Ovary (tissue), 9 donors: ENCODE results near the gene EEF2KMT. TPM values are rescaled to one million over a fixed set of nuclear protein-coding genes. Genes with fewer than 3 reads are reported as not detected.
"Not testable (repeated sequence)": the region's sequence is repeated elsewhere in the genome, so short reads cannot be mapped to it uniquely, and the experiment has no call there.

Experiments
- DNase-seq, 5 donors: peaks; one replicate each; pipeline ENCODE4 v3.0.0-alpha.2; 2019 to 2020
- H3K27ac ChIP-seq, 2 donors: fragments of 200-600 bp; one replicate each; pipeline versions ENCODE4 v1.5.1 to v1.8.0; 2019 to 2022
- H3K27me3 ChIP-seq: fragments of 200-600 bp; one replicate; pipeline ENCODE4 v1.8.0; 2022
- H3K36me3 ChIP-seq: fragments of 200-600 bp; sonication (generic); one replicate; pipeline ENCODE4 v1.5.1; 2019
- H3K4me1 ChIP-seq: one replicate; pipeline ENCODE4 v1.8.1; 2013; ENCODE audit warnings: mild to moderate bottlenecking, moderate library complexity; ENCODE audit not compliant: insufficient read depth
- H3K4me3 ChIP-seq: fragments of 200-600 bp; sonication (generic); one replicate; pipeline ENCODE4 v1.5.1; 2017
- H3K9me3 ChIP-seq, 2 donors: fragments of 200-600 bp in 1 of 2; sonication (generic) in 1 of 2; one replicate each; pipeline versions ENCODE4 v1.5.1 to v1.8.1; 2013 to 2019; ENCODE audit warnings: mild to moderate bottlenecking in 1 of 2, moderate library complexity in 1 of 2
- CTCF ChIP-seq, 3 donors: fragments of 450-650 bp in 2 of 3; fragments of 200-600 bp in 1 of 3; IDR thresholded peaks; one replicate each; pipeline versions ENCODE4 v1.5.1 to v1.8.0; 2016 to 2022; ENCODE audit warnings: antibody characterized with exemption in 3 of 3, mild to moderate bottlenecking in 1 of 3
- EP300 ChIP-seq: sonication (generic); formaldehyde crosslinking; IDR thresholded peaks from one replicate; pipeline ENCODE4 v1.6.1; 2017; ENCODE audit warnings: antibody characterized with exemption
- POLR2A ChIP-seq: fragments of 450-650 bp; IDR thresholded peaks from one replicate; pipeline ENCODE4 v1.6.1; 2017; ENCODE audit warnings: antibody characterized with exemption, mild to moderate bottlenecking, moderate library complexity
- WGBS, 3 donors: extraction: QIAGEN DNeasy Blood & Tissue Kit in 1 of 3; methylation state at CpG; one replicate each; pipeline versions ENCODE4 v1.1.5 to v1.1.7; 2013 to 2017; 5-methylcytosine and 5-hydroxymethylcytosine counted together
- intact Hi-C, 4 donors: fragments of 100-400 bp; cut with DNase I; formaldehyde crosslinking; loops; one replicate each; pipeline versions ENCODE4 v1.11.0 to v1.15.1; 2022 to 2023
- polyA plus RNA-seq, 2 donors: library from polyadenylated mRNA; stranded (reverse); fragments of 200-250 nt in 1 of 2; fragments of 350-450 nt in 1 of 2; fragmentation: Illumina TruSeq in 1 of 2; extraction: RNeasy Lipid Tissue Mini Kit (QIAGEN cat#74804) in 1 of 2; gene quantifications; one replicate each; pipeline ENCODE4 v1.2.3, GENCODE V29; 2013 to 2014
- total RNA-seq, 7 donors: library from RNA; depleted of rRNA in 2 of 7; stranded (reverse); fragments of >200 nt in 2 of 7; fragmentation: NEBNext Ultra II Directional in 3 of 7; extraction: Animal tissue kit (Norgen Biotek cat#: 25700) in 3 of 7; gene quantifications; one replicate each; pipeline versions ENCODE4 v1.1.0 to v1.2.4, GENCODE V29; 2016 to 2023
- donor health status: DM: no; HTN: no; CAD: no; lungs with moderate emphysema.
- donor health status: DM: no; HTN: no; CAD: no.
- donor health status: Bipolar disorder and iron deficiency.
- donor health status: DM: yes; HTN: yes; CAD: no.
- donor health status: DM: no; HTN: no; CAD: no.
- donor health status: DM: yes; HTN: yes; CAD: no.

Gene EEF2KMT
- total and polyA plus RNA-seq, 9 donors, result 2.1 to 18.6 (median 9.3) TPM

- H3K27ac ChIP-seq, H3K36me3 ChIP-seq, H3K27me3 ChIP-seq, H3K4me1 ChIP-seq, H3K9me3 ChIP-seq, H3K4me3 ChIP-seq, intact Hi-C loops: not testable (repeated sequence)
- TF ChIP-seq CTCF (IDR thresholded peaks at IDR 0.05), result peak in 2 of 3 donors; percentile 14 to 16
- WGBS, 3 donors, result 64 to 65% (median 64%) methylated on average over 10 of the region's 10 CpGs
- peak in 1 of 5 donors; percentile 45 for DNase-seq
These were observed 12.8 kb downstream of the EEF2KMT start for GRCh38 chr16:5084802-5085201.

- H3K27ac ChIP-seq, H3K27me3 ChIP-seq, H3K4me1 ChIP-seq, DNase-seq, H3K9me3 ChIP-seq, H3K4me3 ChIP-seq, H3K36me3 ChIP-seq, intact Hi-C loops: not testable (repeated sequence)
- WGBS, 3 donors, result 81 to 84% (median 82%) methylated on average over 11 of the region's 11 CpGs
These were observed 13.4 kb downstream of the EEF2KMT start for GRCh38 chr16:5084099-5084731.

- DNase-seq, H3K4me1 ChIP-seq, H3K9me3 ChIP-seq, H3K4me3 ChIP-seq, H3K27ac ChIP-seq, intact Hi-C loops, H3K27me3 ChIP-seq, H3K36me3 ChIP-seq: not testable (repeated sequence)
- 80 to 87% (median 82%) methylated on average over 9 of the region's 9 CpGs for WGBS, 3 donors
These were observed 13.9 kb downstream of the EEF2KMT start for GRCh38 chr16:5083646-5084045.

GRCh38 chr16:5080996-5081395, 16.6 kb downstream of the EEF2KMT start:
- 80 to 93% (median 82%) methylated on average over 8 to 9 of the region's 9 CpGs for WGBS, 3 donors
- H3K27ac ChIP-seq, intact Hi-C loops, H3K4me1 ChIP-seq, H3K9me3 ChIP-seq, DNase-seq, H3K36me3 ChIP-seq, H3K27me3 ChIP-seq, H3K4me3 ChIP-seq: not testable (repeated sequence)

GRCh38 chr16:5080461-5080860, 17.1 kb downstream of the EEF2KMT start:
- 86 to 92% (median 87%) methylated on average over 9 to 12 of the region's 12 CpGs for WGBS, 3 donors
- intact Hi-C loops, result not testable (repeated sequence)

GRCh38 chr16:5078626-5079025, 19.0 kb downstream of the EEF2KMT start:
- Histone ChIP-seq H3K4me3 (no peak overlapping the region), H3K27me3 (no peaks in the 10 kb centered on the region), H3K36me3 (no peaks in the 10 kb centered on the region), H3K4me1 (no peaks in the 10 kb centered on the region), H3K9me3 (no peaks in the 10 kb centered on the region), H3K27ac (no peak overlapping the region)
- no peak for DNase-seq
- intact Hi-C loops, result no loop called here
- TF ChIP-seq CTCF (IDR thresholded peaks at IDR 0.05) (no peak), EP300 (no peak), POLR2A (no peak)
- WGBS, 3 donors, result 89 to 91% (median 90%) methylated on average over 17 of the region's 17 CpGs

More at GRCh38 chr16:5080461-5080860, 17.1 kb downstream of the EEF2KMT start:
- not testable (repeated sequence) for H3K27ac ChIP-seq, H3K27me3 ChIP-seq, H3K4me3 ChIP-seq, H3K4me1 ChIP-seq, H3K9me3 ChIP-seq, H3K36me3 ChIP-seq, DNase-seq
